Stimulated activated CD8-positive, alpha-beta memory T cell treated with anti-CD3 and anti-CD28 coated beads, Interleukin-4, amount 100 ng/mL, for 24 hours (primary cell): ENCODE data around the gene MOXD1.
"Not testable (repeated sequence)": the region's sequence is repeated elsewhere in the genome, so short reads cannot be mapped to it uniquely, and the experiment has no call there.

Experiments used
- DNase-seq: peaks from one replicate; pipeline ENCODE4 v3.0.0-alpha.2; 2020; ENCODE audit warnings: low read depth

MOXD1 gene

GRCh38 chr6:132351986-132352385, 49.3 kb downstream of the MOXD1 start:
- not testable (repeated sequence) for DNase-seq

DNA sequence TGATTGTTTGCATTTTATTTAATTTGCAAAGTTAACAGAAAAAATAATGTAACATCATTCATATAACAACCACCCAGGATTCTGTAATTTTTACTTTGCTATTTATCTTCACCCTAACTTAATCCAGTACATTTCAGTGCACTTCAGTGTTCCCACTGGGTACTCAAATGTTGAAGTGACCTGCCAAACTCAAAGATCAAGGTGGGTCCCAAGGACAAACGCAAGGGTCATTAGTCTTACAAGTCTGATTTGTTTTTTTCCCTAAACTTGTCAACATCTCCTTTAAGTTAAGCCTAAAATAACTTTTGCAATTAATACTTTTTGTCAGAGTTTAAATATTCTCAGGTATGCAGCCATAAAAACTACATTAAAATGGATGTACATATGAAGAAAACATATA, 53.0 kb downstream of the MOXD1 start:
- no peak for DNase-seq

DNA sequence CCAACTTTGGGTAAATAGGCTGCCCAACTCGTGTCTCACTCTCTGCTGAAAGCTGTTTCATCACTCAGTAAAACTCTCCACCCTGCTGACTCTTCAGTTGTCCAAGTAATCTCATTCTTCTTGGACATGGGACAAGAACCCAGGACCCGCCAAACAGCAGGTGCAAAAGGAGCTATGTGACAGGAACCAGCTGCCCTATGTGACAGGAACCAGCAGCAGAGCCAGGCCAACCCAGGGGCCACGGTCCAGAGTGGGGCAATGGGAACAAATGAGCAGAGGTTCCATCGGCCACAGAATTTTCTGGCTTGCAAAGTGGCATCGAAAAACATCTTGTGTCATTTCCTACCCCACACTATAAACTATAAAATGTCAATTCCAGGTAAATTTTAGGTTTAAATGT, 56.5 kb downstream of the MOXD1 start:
- DNase-seq: no peak

- no peak for DNase-seq
Measured at GRCh38 chr6:132341646-132342045, 59.6 kb downstream of the MOXD1 start.

DNA sequence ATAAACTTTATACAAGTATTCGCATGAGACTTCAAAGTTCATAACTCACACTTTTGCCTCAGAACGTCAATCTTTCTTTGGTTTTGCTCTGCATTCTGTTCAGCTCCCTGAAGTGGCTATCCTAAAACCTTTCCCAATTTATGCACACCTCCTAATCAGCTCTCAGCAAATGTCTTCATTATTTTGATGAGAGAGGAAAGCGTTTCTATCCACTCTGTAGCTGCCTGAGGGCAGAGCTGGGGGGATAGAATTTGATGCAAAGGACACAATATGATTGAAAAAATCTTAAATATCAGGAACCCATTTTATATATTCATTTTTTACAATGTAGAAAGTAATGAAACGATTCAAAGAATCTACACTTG, 66.8 kb downstream of the MOXD1 start:
- DNase-seq: no peak

- DNase-seq: no peak
Measured at GRCh38 chr6:132333639-132334520, 67.4 kb downstream of the MOXD1 start.

DNA sequence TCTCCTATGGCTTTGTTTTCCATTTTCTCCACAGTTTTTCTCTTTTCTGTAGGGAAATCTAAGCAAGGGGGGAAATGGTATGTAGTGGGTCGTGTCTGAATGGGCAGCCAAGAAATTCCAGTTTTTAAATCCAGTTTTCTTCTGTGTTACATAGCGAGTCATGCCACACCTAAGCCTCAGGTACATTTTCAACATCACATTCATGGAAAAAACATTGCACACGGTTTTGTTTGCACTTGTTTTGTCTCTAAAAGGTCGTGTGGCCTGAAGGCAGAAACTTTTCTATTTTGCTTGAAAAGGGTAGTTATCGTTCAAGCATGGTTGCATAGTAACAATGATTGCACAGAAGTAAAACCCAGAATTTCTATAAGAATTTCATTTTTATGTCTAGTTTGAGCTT, 70.5 kb downstream of the MOXD1 start:
- DNase-seq: no peak

- DNase-seq: no peak
Measured at GRCh38 chr6:132322398-132322797, 78.9 kb downstream of the MOXD1 start.

DNA sequence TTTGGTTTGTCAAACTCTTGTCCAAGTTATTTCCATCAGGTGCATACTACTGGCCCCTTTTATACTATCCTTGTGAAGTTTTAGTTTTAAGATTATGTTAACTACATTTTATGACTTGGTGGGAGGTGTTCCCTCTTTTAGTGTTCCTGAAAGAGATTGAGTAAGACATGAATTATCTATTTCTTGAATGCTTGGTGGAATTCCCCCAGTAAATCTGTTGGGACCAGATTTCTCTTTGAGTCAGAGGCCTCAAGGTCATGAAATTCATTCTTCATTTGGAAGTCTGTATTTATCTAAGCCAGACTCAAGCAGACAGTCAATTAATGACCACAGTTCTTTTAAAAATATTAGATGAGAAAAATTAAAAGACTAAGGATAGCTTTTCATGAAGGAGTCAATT, 81.3 kb downstream of the MOXD1 start:
- no peak for DNase-seq

DNA sequence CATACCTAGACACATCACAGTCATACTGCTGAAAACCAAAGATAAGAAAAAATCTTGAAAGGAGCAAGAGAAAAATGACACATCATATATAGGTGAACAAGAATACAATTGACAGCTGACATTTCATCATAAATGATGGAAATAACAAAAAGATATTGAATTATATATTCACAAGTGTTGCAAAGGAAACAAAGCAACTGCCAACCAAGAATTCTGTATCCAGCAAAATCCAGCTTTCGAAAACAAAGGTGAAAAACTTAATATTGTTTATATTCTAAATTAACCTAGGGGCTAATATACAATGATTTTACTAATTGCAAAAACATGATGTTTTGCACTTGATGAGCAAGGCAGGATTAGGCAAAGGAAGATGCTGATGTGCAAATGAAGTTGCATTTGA, 84.3 kb downstream of the MOXD1 start:
- no peak for DNase-seq

GRCh38 chr6:132314432-132314831, 86.8 kb downstream of the MOXD1 start:
- DNase-seq: no peak

- DNase-seq: no peak
Measured at GRCh38 chr6:132310921-132311320, 90.4 kb downstream of the MOXD1 start.

DNA sequence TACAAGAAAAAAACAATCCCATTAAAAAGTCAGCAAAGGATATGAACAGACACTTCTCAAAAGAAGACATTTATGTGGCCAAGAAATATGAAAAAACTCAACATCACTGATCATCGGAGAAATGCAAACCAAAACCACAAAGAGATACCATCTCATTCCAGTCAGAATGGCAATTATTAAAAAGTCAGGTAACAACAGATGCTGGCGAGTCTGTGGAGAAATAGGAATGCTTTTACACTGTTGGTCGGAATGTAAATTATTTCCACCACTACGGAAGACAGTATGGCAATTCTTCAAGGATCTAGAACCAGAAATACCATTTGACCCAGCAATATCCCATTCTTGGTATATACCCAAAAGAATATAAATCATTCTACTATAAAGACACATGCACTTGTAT, 91.1 kb downstream of the MOXD1 start:
- DNase-seq: not testable (repeated sequence)

- DNase-seq: no peak
Measured at GRCh38 chr6:132304891-132305305, 96.4 kb downstream of the MOXD1 start.

GRCh38 chr6:132300323-132300949, 100.8 kb downstream of the MOXD1 start:
- DNase-seq: no peak

- no peak for DNase-seq
Measured at GRCh38 chr6:132298344-132298949, 102.8 kb downstream of the MOXD1 start.

DNA sequence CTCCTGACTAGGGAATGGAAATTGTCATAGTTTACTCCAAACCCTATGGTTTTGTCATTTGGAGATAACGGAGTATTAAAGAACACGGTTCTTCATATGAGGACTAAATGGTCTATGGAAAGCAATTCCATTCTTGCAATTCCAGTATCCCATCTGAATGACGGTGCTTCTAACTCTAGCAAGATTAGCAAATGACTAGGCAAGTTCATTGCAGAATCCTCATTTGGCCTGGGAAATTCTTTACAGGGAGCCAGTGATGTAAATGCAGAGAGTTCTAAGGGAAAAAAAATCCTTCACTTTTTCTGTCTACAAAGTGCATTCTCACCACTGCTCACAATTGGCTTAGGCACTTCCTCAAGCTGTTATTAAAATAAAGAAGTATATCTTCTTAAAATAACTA, 111.5 kb downstream of the MOXD1 start:
- DNase-seq: no peak

GRCh38 chr6:132287101-132287500, 114.2 kb downstream of the MOXD1 start:
- DNase-seq: no peak

DNA sequence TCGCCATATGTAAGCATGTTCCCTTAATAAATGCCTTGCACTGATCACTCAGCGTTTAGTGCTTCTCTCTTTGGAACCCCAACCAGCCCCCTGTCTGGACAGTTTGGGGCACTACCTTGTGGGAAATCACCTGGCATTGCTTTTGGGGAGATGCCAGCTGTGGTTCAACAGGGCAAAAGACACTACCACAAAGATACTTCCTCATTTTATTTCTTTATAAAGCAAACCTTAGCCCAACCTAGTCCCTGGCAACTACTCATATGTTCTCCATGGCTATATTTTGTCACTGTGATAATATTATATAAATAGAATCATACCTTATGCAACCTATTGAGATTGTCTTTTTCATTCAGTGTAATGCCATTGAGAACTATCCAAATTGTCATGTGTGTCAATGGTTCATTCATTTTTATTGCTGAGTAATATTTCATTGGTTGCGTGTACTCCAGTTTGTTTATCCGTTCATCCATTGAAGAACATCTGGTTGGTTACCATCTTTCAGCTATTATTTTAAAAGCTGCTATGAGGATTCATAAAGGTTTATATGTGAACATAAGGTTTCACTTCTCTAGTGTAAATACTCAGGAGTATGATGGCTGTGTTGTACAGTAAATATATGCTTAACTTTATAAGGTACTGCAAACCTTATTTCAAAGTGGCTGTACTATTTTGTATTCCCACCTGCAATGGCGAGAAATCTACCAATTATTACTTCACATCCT, 114.8 kb downstream of the MOXD1 start:
- DNase-seq: no peak

GRCh38 chr6:132285004-132285780, 116.1 kb downstream of the MOXD1 start:
- DNase-seq: no peak

DNA sequence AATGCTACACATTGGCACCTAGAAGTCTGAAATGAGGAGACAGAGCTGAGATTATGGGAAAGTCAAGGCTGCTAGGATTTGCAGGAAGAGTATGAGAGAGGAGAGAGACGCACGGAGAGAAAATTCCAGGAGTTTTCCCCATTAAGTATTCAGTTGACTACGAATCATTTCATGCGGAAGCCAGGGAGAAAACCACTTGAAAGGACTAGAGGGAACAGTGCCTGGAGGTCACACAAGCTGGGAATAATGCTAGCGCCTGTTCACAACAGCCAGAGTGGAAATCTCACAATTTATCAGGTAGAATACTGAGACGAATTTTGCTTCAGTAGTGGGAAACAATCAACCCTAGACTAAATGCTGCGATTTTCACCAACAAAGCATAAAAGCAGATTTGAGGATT, 118.6 kb downstream of the MOXD1 start:
- DNase-seq: no peak

DNA sequence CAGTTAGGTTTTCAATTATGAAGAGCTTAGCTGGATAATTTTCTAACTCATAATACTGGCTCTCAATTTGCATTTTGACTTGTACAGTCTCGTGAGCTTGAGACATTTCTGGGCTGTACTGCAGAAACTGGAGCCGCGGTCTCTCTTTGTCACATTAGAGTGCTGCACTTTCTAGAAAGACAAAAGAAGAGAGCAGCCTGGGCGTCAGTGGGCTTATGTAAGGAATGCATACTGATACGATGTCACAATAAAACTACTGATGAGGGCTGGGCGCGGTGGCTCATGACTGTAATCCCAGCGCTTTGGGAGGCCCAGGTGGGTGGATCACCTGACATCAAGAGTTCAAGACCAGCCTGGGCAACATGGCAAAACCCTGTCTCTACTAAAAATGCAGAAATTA, 120.8 kb downstream of the MOXD1 start:
- no peak for DNase-seq
